Liver (tissue), 9 donors: Measurements from ENCODE around the gene LILRB3. TPM values are rescaled to one million over a fixed set of nuclear protein-coding genes. Genes with fewer than 3 reads are reported as not detected.

Source experiments
- DNase-seq: peaks from one replicate; pipeline ENCODE4 v3.0.0-alpha.2; 2017; ENCODE audit warnings: low spot score
- H3K27ac ChIP-seq, 2 donors: one replicate each; pipeline ENCODE4 v1.7.0; 2013; ENCODE audit warnings: inconsistent platforms in 2 of 2, low read length in 2 of 2, control low read depth in 1 of 2, low read depth in 1 of 2, mild to moderate bottlenecking in 1 of 2
- H3K27me3 ChIP-seq, 4 donors: one replicate each; pipeline versions ENCODE4 v1.6.1 to v1.7.0; 2013; ENCODE audit warnings: low read length in 3 of 4, inconsistent platforms in 1 of 4, mild to moderate bottlenecking in 1 of 4, moderate library complexity in 1 of 4; ENCODE audit not compliant: control insufficient read depth in 4 of 4, insufficient read depth in 4 of 4
- H3K36me3 ChIP-seq, 4 donors: one replicate each; pipeline versions ENCODE4 v1.6.1 to v1.7.0; 2013; ENCODE audit warnings: low read length in 3 of 4, mild to moderate bottlenecking in 3 of 4, low read depth in 1 of 4, moderate library complexity in 1 of 4; ENCODE audit not compliant: control insufficient read depth in 4 of 4, insufficient read depth in 3 of 4
- H3K4me1 ChIP-seq, 4 donors: one replicate each; pipeline versions ENCODE4 v1.6.1 to v1.7.0; 2013; ENCODE audit warnings: low read length in 3 of 4, mild to moderate bottlenecking in 3 of 4, moderate library complexity in 1 of 4; ENCODE audit not compliant: control insufficient read depth in 4 of 4, insufficient read depth in 4 of 4
- H3K4me3 ChIP-seq, 3 donors: one replicate each; pipeline versions ENCODE4 v1.6.1 to v1.7.0; 2013; ENCODE audit warnings: low read length in 3 of 3, control low read depth in 1 of 3, low read depth in 1 of 3, mild to moderate bottlenecking in 1 of 3
- H3K9ac ChIP-seq, 2 donors: one replicate each; pipeline ENCODE4 v1.7.0; 2013; ENCODE audit warnings: low read length in 2 of 2, mild to moderate bottlenecking in 2 of 2, moderate library complexity in 2 of 2, control low read depth in 1 of 2, low read depth in 1 of 2
- H3K9me3 ChIP-seq, 4 donors: one replicate each; pipeline versions ENCODE4 v1.6.1 to v1.7.0; 2013; ENCODE audit warnings: low read length in 3 of 4; ENCODE audit not compliant: control insufficient read depth in 4 of 4
- EGR1 ChIP-seq, 2 donors: IDR thresholded peaks; 2 replicates each; pipeline ENCODE4 v1.6.1; 2016 to 2018; ENCODE audit warnings: antibody characterized with exemption in 2 of 2, low read depth in 2 of 2
- FOXA1 ChIP-seq: IDR thresholded peaks from 2 replicates; pipeline ENCODE4 v1.6.1; 2016; ENCODE audit warnings: antibody characterized with exemption
- FOXA2 ChIP-seq: IDR thresholded peaks from 2 replicates; pipeline ENCODE4 v1.6.1; 2016; ENCODE audit warnings: antibody characterized with exemption
- GABPA ChIP-seq, 2 donors: IDR thresholded peaks in 1 of 2; conservative IDR thresholded peaks in 1 of 2; 2 replicates each; pipeline ENCODE4 v1.6.1; 2016; ENCODE audit warnings: antibody characterized with exemption in 2 of 2, mild to moderate bottlenecking in 1 of 2, moderate library complexity in 1 of 2
- HNF4A ChIP-seq, 2 donors: conservative IDR thresholded peaks; 2 replicates each; pipeline ENCODE4 v1.6.1; 2016; ENCODE audit warnings: antibody characterized with exemption in 2 of 2, mild to moderate bottlenecking in 2 of 2
- HNF4G ChIP-seq: IDR thresholded peaks from 2 replicates; pipeline ENCODE4 v1.6.1; 2016; ENCODE audit warnings: antibody characterized with exemption
- JUND ChIP-seq, 2 donors: IDR thresholded peaks; 2 replicates each; pipeline ENCODE4 v1.6.1; 2016; ENCODE audit warnings: antibody characterized with exemption in 2 of 2
- NR2F2 ChIP-seq: IDR thresholded peaks from 2 replicates; pipeline ENCODE4 v1.6.1; 2016; ENCODE audit warnings: antibody characterized with exemption
- RAD21 ChIP-seq, 2 donors: IDR thresholded peaks; 2 replicates each; pipeline ENCODE4 v1.6.1; 2016; ENCODE audit warnings: antibody characterized with exemption in 2 of 2, mild to moderate bottlenecking in 2 of 2
- RXRA ChIP-seq, 2 donors: IDR thresholded peaks; 2 replicates each; pipeline ENCODE4 v1.6.1; 2017 to 2018; ENCODE audit warnings: antibody characterized with exemption in 2 of 2, mild to moderate bottlenecking in 1 of 2
- SP1 ChIP-seq: IDR thresholded peaks from 2 replicates; pipeline ENCODE4 v1.6.1; 2018; ENCODE audit warnings: antibody characterized with exemption, mild to moderate bottlenecking
- TAF1 ChIP-seq: conservative IDR thresholded peaks from 2 replicates; pipeline ENCODE4 v1.6.1; 2016; ENCODE audit warnings: antibody characterized with exemption, mild to moderate bottlenecking
- YY1 ChIP-seq: IDR thresholded peaks from 2 replicates; pipeline ENCODE4 v1.6.1; 2016; ENCODE audit warnings: antibody characterized with exemption, mild to moderate bottlenecking
- WGBS: extraction: QIAGEN DNeasy Blood & Tissue Kit; methylation state at CpG from one replicate; pipeline ENCODE4 v1.1.7; 2013; 5-methylcytosine and 5-hydroxymethylcytosine counted together
- polyA plus RNA-seq, 2 donors: library from polyadenylated mRNA; stranded (reverse) in 1 of 2; unstranded in 1 of 2; fragments of 200-250 nt in 1 of 2; fragments of >200 nt in 1 of 2; fragmentation: Nextera tagmentation in 1 of 2; extraction: Ambion mirVana in 1 of 2; gene quantifications; one replicate each; pipeline versions ENCODE4 v1.2.1 to v1.2.3, GENCODE V29; 2013 to 2015
- total RNA-seq, 2 donors: library from RNA; depleted of rRNA; stranded (reverse); fragments of >200 nt; gene quantifications; one replicate each; pipeline ENCODE4 v1.2.3, GENCODE V29; 2014
- TF ChIP-seq, protein P1 (sequence below): fragments of 150-350 bp; IDR thresholded peaks from 2 replicates; pipeline ENCODE4 v1.5.1; 2017; ENCODE audit warnings: improper control_type of control experiment, low read depth, low read length; ENCODE audit not compliant: missing input control
- TF ChIP-seq, protein P2 (sequence below): IDR thresholded peaks from 2 replicates; pipeline ENCODE4 v1.6.1; 2016; ENCODE audit warnings: antibody characterized with exemption
- TF ChIP-seq, protein P3 (sequence below): IDR thresholded peaks from 2 replicates; pipeline ENCODE4 v1.6.1; 2016; ENCODE audit warnings: antibody characterized with exemption
- TF ChIP-seq, protein P4 (sequence below): IDR thresholded peaks from 2 replicates; pipeline ENCODE4 v1.6.1; 2016; ENCODE audit warnings: antibody characterized with exemption, mild to moderate bottlenecking
- TF ChIP-seq, protein P5 (sequence below): IDR thresholded peaks from 2 replicates; pipeline ENCODE4 v1.6.1; 2016; ENCODE audit warnings: antibody characterized with exemption
- donor health status: healthy.
- donor health status: healthy.
- donor health status: healthy.
- donor health status: healthy.
- donor health status: healthy.

LILRB3 gene
- total and polyA plus RNA-seq, 4 donors: 2.2 to 10.5 (median 3.3) TPM

- TF ChIP-seq, protein P1, sequence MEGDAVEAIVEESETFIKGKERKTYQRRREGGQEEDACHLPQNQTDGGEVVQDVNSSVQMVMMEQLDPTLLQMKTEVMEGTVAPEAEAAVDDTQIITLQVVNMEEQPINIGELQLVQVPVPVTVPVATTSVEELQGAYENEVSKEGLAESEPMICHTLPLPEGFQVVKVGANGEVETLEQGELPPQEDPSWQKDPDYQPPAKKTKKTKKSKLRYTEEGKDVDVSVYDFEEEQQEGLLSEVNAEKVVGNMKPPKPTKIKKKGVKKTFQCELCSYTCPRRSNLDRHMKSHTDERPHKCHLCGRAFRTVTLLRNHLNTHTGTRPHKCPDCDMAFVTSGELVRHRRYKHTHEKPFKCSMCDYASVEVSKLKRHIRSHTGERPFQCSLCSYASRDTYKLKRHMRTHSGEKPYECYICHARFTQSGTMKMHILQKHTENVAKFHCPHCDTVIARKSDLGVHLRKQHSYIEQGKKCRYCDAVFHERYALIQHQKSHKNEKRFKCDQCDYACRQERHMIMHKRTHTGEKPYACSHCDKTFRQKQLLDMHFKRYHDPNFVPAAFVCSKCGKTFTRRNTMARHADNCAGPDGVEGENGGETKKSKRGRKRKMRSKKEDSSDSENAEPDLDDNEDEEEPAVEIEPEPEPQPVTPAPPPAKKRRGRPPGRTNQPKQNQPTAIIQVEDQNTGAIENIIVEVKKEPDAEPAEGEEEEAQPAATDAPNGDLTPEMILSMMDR: no peak
- TF ChIP-seq GABPA (IDR thresholded peaks at IDR 0.05 in 1 of 2, conservative IDR thresholded peaks at IDR 0.05 in 1 of 2) (no peak), YY1 (no peak), EGR1 (IDR thresholded peaks at IDR 0.05; ENCODE audit: low read depth in 2 of 2) (no peak), JUND (IDR thresholded peaks at IDR 0.05) (no peak), HNF4G (no peak), HNF4A (conservative IDR thresholded peaks at IDR 0.05) (no peak), SP1 (no peak), RXRA (IDR thresholded peaks at IDR 0.05) (no peak), NR2F2 (no peak), FOXA1 (no peak), FOXA2 (no peak), RAD21 (IDR thresholded peaks at IDR 0.05) (no peak), TAF1 (no peak)
- TF ChIP-seq, protein P2, sequence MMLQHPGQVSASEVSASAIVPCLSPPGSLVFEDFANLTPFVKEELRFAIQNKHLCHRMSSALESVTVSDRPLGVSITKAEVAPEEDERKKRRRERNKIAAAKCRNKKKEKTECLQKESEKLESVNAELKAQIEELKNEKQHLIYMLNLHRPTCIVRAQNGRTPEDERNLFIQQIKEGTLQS: no peak
- TF ChIP-seq, protein P3, sequence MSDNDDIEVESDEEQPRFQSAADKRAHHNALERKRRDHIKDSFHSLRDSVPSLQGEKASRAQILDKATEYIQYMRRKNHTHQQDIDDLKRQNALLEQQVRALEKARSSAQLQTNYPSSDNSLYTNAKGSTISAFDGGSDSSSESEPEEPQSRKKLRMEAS: no peak
- TF ChIP-seq, protein P4, sequence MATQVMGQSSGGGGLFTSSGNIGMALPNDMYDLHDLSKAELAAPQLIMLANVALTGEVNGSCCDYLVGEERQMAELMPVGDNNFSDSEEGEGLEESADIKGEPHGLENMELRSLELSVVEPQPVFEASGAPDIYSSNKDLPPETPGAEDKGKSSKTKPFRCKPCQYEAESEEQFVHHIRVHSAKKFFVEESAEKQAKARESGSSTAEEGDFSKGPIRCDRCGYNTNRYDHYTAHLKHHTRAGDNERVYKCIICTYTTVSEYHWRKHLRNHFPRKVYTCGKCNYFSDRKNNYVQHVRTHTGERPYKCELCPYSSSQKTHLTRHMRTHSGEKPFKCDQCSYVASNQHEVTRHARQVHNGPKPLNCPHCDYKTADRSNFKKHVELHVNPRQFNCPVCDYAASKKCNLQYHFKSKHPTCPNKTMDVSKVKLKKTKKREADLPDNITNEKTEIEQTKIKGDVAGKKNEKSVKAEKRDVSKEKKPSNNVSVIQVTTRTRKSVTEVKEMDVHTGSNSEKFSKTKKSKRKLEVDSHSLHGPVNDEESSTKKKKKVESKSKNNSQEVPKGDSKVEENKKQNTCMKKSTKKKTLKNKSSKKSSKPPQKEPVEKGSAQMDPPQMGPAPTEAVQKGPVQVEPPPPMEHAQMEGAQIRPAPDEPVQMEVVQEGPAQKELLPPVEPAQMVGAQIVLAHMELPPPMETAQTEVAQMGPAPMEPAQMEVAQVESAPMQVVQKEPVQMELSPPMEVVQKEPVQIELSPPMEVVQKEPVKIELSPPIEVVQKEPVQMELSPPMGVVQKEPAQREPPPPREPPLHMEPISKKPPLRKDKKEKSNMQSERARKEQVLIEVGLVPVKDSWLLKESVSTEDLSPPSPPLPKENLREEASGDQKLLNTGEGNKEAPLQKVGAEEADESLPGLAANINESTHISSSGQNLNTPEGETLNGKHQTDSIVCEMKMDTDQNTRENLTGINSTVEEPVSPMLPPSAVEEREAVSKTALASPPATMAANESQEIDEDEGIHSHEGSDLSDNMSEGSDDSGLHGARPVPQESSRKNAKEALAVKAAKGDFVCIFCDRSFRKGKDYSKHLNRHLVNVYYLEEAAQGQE: no peak
- TF ChIP-seq, protein P5, sequence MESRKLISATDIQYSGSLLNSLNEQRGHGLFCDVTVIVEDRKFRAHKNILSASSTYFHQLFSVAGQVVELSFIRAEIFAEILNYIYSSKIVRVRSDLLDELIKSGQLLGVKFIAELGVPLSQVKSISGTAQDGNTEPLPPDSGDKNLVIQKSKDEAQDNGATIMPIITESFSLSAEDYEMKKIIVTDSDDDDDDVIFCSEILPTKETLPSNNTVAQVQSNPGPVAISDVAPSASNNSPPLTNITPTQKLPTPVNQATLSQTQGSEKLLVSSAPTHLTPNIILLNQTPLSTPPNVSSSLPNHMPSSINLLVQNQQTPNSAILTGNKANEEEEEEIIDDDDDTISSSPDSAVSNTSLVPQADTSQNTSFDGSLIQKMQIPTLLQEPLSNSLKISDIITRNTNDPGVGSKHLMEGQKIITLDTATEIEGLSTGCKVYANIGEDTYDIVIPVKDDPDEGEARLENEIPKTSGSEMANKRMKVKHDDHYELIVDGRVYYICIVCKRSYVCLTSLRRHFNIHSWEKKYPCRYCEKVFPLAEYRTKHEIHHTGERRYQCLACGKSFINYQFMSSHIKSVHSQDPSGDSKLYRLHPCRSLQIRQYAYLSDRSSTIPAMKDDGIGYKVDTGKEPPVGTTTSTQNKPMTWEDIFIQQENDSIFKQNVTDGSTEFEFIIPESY: no peak
- Histone ChIP-seq H3K4me3 (no peak overlapping the region), H3K27ac (no peak overlapping the region), H3K9me3 (no peaks in the 10 kb centered on the region), H3K9ac (no peak overlapping the region), H3K27me3 (no peaks in the 10 kb centered on the region), H3K36me3 (peaks cover 0 to 16% (median 6%) of the 10 kb centered on the region in 4 donors), H3K4me1 (no peaks in the 10 kb centered on the region)
- WGBS: 96% methylated on average over 37 of the region's 37 CpGs
- no peak for DNase-seq
Observed at GRCh38 chr19:54180691-54181091, 42.1 kb downstream of the LILRB3 start.
